H1 (cell line): ENCODE results near the gene KCNC3. TPM values are rescaled to one million over a fixed set of nuclear protein-coding genes. Genes with fewer than 3 reads are reported as not detected.

Experiments used
- CTCF ChIA-PET: fragments of 300-600 bp; sonication (Branson Sonifier 250); formaldehyde crosslinking; loops from one replicate; lab custom pipeline; 2021; ENCODE audit not compliant: partially characterized antibody; lab: Charles Lee
- POLR2A ChIA-PET: fragments of 300-600 bp; sonication (Branson Sonifier 250); formaldehyde crosslinking; loops from one replicate; lab custom pipeline; 2021; ENCODE audit warnings: inconsistent platforms; ENCODE audit not compliant: partially characterized antibody; lab: Charles Lee
- DNase-seq, 2 experiments: peaks; one replicate each; pipeline versions ENCODE4 v3.0.0 to v3.0.0-alpha.2; 2010 to 2022; ENCODE audit warnings: low spot score in 2 of 2, low read depth in 1 of 2, mixed read lengths in 1 of 2
- FAIRE-seq: peaks from 2 replicates; lab custom pipeline; 2011; peaks lifted over from hg19 to GRCh38; lab: Jason Lieb, UNC
- H2AFZ ChIP-seq: 2 replicates; pipeline ENCODE4 v1.8.1; 2012; ENCODE audit warnings: low read length, inconsistent platforms
- H2AK5ac ChIP-seq: 2 replicates; pipeline ENCODE4 v1.6.1; 2013; ENCODE audit warnings: low read depth, low read length
- H2BK120ac ChIP-seq: replicated peaks from 2 replicates; pipeline ENCODE3; 2013; ENCODE audit warnings: low read depth, low read length, inconsistent platforms
- H2BK12ac ChIP-seq: 2 replicates; pipeline ENCODE4 v1.6.1; 2013; ENCODE audit warnings: low read depth, low read length
- H2BK15ac ChIP-seq: 2 replicates; pipeline ENCODE4 v1.6.1; 2013; ENCODE audit warnings: low read length
- H2BK20ac ChIP-seq: 2 replicates; pipeline ENCODE4 v1.6.1; 2013; ENCODE audit warnings: low read length
- H2BK5ac ChIP-seq: 2 replicates; pipeline ENCODE4 v1.6.1; 2013; ENCODE audit warnings: low read depth, low read length
- H3K14ac ChIP-seq: 2 replicates; pipeline ENCODE4 v1.6.1; 2013; ENCODE audit warnings: inconsistent platforms; ENCODE audit not compliant: insufficient read length
- H3K18ac ChIP-seq: 2 replicates; pipeline ENCODE4 v1.6.1; 2013; ENCODE audit warnings: low read length; ENCODE audit errors: extremely low read depth
- H3K23ac ChIP-seq: 2 replicates; pipeline ENCODE4 v1.6.1; 2013; ENCODE audit warnings: inconsistent platforms; ENCODE audit not compliant: insufficient read length
- H3K23me2 ChIP-seq: 2 replicates; pipeline ENCODE4 v1.6.1; 2013; ENCODE audit warnings: low read depth, low read length
- H3K27ac ChIP-seq: 2 replicates; pipeline ENCODE4 v1.6.1; 2011; ENCODE audit warnings: low read depth, low read length, inconsistent platforms
- H3K27me3 ChIP-seq, 4 experiments: replicated peaks in 1 of 4; 1 replicate in 1 of 4; 2 replicates in 3 of 4; pipeline versions ENCODE4 v1.6.1 to v1.8.1; 2011 to 2013; ENCODE audit warnings: low read length in 3 of 4, mild to moderate bottlenecking in 3 of 4, inconsistent platforms in 2 of 4, mixed read lengths in 2 of 4, moderate library complexity in 1 of 4; ENCODE audit not compliant: control insufficient read depth in 3 of 4, insufficient read depth in 3 of 4; ENCODE audit errors: extremely low read depth in 1 of 4
- H3K36me3 ChIP-seq, 4 experiments: 2 replicates each; pipeline versions ENCODE4 v1.6.1 to v1.8.1; 2011 to 2013; ENCODE audit warnings: mild to moderate bottlenecking in 4 of 4, low read length in 3 of 4, moderate library complexity in 2 of 4, control low read depth in 1 of 4, inconsistent platforms in 1 of 4; ENCODE audit not compliant: insufficient read depth in 4 of 4, control insufficient read depth in 2 of 4
- H3K4ac ChIP-seq: replicated peaks from 2 replicates; pipeline ENCODE3; 2013; ENCODE audit warnings: low read length, low read depth, mixed read lengths, inconsistent platforms; ENCODE audit not compliant: insufficient read length
- H3K4me1 ChIP-seq, 4 experiments: replicated peaks in 1 of 4; 1 replicate in 1 of 4; 2 replicates in 3 of 4; pipeline versions ENCODE4 v1.6.1 to v1.8.1; 2011 to 2013; ENCODE audit warnings: low read length in 3 of 4, inconsistent platforms in 2 of 4, mixed read lengths in 1 of 4; ENCODE audit not compliant: insufficient read depth in 4 of 4, control insufficient read depth in 3 of 4
- H3K4me2 ChIP-seq, 2 experiments: 2 replicates each; pipeline versions ENCODE4 v1.6.1 to v1.8.1; 2011 to 2013; ENCODE audit warnings: low read depth in 2 of 2, low read length in 2 of 2, control low read depth in 1 of 2, inconsistent platforms in 1 of 2, mild to moderate bottlenecking in 1 of 2; ENCODE audit not compliant: insufficient read depth in 1 of 2
- H3K4me3 ChIP-seq, 4 experiments: fragments of 200-600, 300-600 bp in 1 of 4; sonication (generic), shearing (Covaris generic), sonication (Bioruptor Twin) in 1 of 4; 2 replicates each; pipeline versions ENCODE4 v1.5.1 to v1.8.1; 2011 to 2016; ENCODE audit warnings: low read length in 4 of 4, low read depth in 3 of 4, control low read depth in 2 of 4, inconsistent platforms in 2 of 4, mild to moderate bottlenecking in 2 of 4, mixed read lengths in 1 of 4, moderate library complexity in 1 of 4; ENCODE audit not compliant: insufficient read depth in 2 of 4; ENCODE audit errors: extremely low read depth in 1 of 4
- H3K56ac ChIP-seq: replicated peaks from 2 replicates; pipeline ENCODE3; 2013; ENCODE audit warnings: low read depth, mild to moderate bottlenecking, mixed read lengths, low read length, inconsistent platforms; ENCODE audit not compliant: insufficient read length
- H3K79me1 ChIP-seq: 2 replicates; pipeline ENCODE4 v1.6.1; 2013; ENCODE audit warnings: low read depth, low read length, control low read depth
- H3K79me2 ChIP-seq, 2 experiments: 2 replicates each; pipeline versions ENCODE4 v1.6.1 to v1.8.1; 2012 to 2013; ENCODE audit warnings: low read length in 2 of 2, mild to moderate bottlenecking in 2 of 2, inconsistent platforms in 1 of 2; ENCODE audit not compliant: insufficient read depth in 2 of 2, control insufficient read depth in 1 of 2
- H3K9ac ChIP-seq, 4 experiments: replicated peaks in 1 of 4; 1 replicate in 1 of 4; 2 replicates in 3 of 4; pipeline versions ENCODE4 v1.6.1 to v1.8.1; 2011 to 2013; ENCODE audit warnings: low read depth in 3 of 4, low read length in 3 of 4, control low read depth in 2 of 4, mild to moderate bottlenecking in 2 of 4, moderate library complexity in 2 of 4, inconsistent platforms in 1 of 4; ENCODE audit errors: extremely low read depth in 1 of 4
- H3K9me3 ChIP-seq, 2 experiments: 2 replicates each; pipeline versions ENCODE4 v1.6.1 to v1.8.1; 2012 to 2013; ENCODE audit warnings: mild to moderate bottlenecking in 2 of 2, moderate library complexity in 2 of 2, control low read depth in 1 of 2, inconsistent platforms in 1 of 2, low read depth in 1 of 2, low read length in 1 of 2, mixed read lengths in 1 of 2; ENCODE audit not compliant: insufficient read depth in 2 of 2
- H4K20me1 ChIP-seq, 2 experiments: replicated peaks in 1 of 2; 2 replicates each; pipeline versions ENCODE3 to v1.8.1; 2011 to 2013; ENCODE audit warnings: inconsistent platforms in 2 of 2, low read length in 2 of 2, mild to moderate bottlenecking in 1 of 2; ENCODE audit not compliant: insufficient read depth in 2 of 2, control insufficient read depth in 1 of 2
- H4K5ac ChIP-seq: 2 replicates; pipeline ENCODE4 v1.6.1; 2013; ENCODE audit warnings: low read length, low read depth, mixed read lengths, inconsistent platforms; ENCODE audit not compliant: insufficient read length
- H4K8ac ChIP-seq: 2 replicates; pipeline ENCODE4 v1.8.0; 2013; ENCODE audit warnings: mild to moderate bottlenecking, moderate library complexity, low read length, inconsistent platforms; ENCODE audit not compliant: insufficient read depth; ENCODE audit errors: extremely low read depth
- H4K91ac ChIP-seq: replicated peaks from 2 replicates; pipeline ENCODE3; 2013; ENCODE audit warnings: low read length, mixed read lengths, inconsistent platforms; ENCODE audit not compliant: insufficient read length
- WGBS, 2 experiments: shearing (Covaris generic) in 1 of 2; methylation state at CpG; one replicate each; pipeline versions ENCODE4 v1.1.6 to v1.1.7; 2013 to 2015; ENCODE audit warnings: low lambda C conversion rate in 2 of 2, mixed read lengths in 2 of 2, inconsistent platforms in 1 of 2, low coverage in 1 of 2, missing lambda C conversion rate in 1 of 2; ENCODE audit not compliant: insufficient replicate concordance in 2 of 2, insufficient coverage in 1 of 2, insufficient read length in 1 of 2; ENCODE audit errors: extremely low coverage in 1 of 2, missing lambda C conversion rate in 1 of 2; 5-methylcytosine and 5-hydroxymethylcytosine counted together
- polyA plus RNA-seq, 7 experiments: library from polyadenylated mRNA; depleted of rRNA in 3 of 7; stranded (reverse) in 5 of 7; unstranded in 2 of 7; fragments of >200 nt in 5 of 7; fragments of 200-250 nt in 2 of 7; gene quantifications; 1 replicate in 5 of 7; 2 replicates in 1 of 7; 4 replicates in 1 of 7; pipeline versions ENCODE4 v1.2.1 to v1.2.3, GENCODE V29; 2011 to 2013; ENCODE audit warnings: missing spikeins in 2 of 7, mixed read lengths in 2 of 7
- total RNA-seq: library from RNA; stranded (reverse); fragmentation: NEBNext Ultra II Directional; extraction: Animal tissue kit (Norgen Biotek cat#: 25700); gene quantifications from 2 replicates; pipeline ENCODE4 v1.2.1, GENCODE V29; 2021

The KCNC3 gene
- total and polyA plus RNA-seq, 2 of the 8 experiments (the other 6 are each of a cell fraction or from before 2014, with no cell fraction given) = 3.9 to 7.2 TPM

- no peak for FAIRE-seq
- H3K4ac ChIP-seq = no peak overlapping the region
- no peak overlapping the region for H2AK5ac ChIP-seq
- no peak overlapping the region for H3K4me3 ChIP-seq
- no peak overlapping the region for H2BK20ac ChIP-seq
- no peak overlapping the region for H2BK5ac ChIP-seq
- no peak overlapping the region for H2AFZ ChIP-seq
- no peak overlapping the region for H4K5ac ChIP-seq
- H3K36me3 ChIP-seq = no peaks in the 10 kb centered on the region
- H3K18ac ChIP-seq = no peak overlapping the region
- no peak overlapping the region for H4K8ac ChIP-seq
- no peaks in the 10 kb centered on the region for H3K79me2 ChIP-seq
- DNase-seq = no peak
- WGBS, 2 experiments = 90% methylated on average over 10 of the region's 10 CpGs; no CpG with 5 or more reads in 1 of the 2 experiments
- H4K20me1 ChIP-seq = no peaks in the 10 kb centered on the region
- ChIA-PET CTCF (interaction anchor here (1.2 kb wide), 1 partner anchor 15 kb away, joined by 4 read pairs; no protein-coding TSS in a partner anchor), POLR2A (interaction anchor here (4.8 kb wide), 1 partner anchor 13 kb away, joined by 28 read pairs; the partner anchor contains the start of gene POLD1)
- H3K14ac ChIP-seq = no peak overlapping the region
- no peak overlapping the region for H2BK15ac ChIP-seq
- no peak overlapping the region for H3K27ac ChIP-seq
- no peak overlapping the region for H3K23ac ChIP-seq
- H3K9me3 ChIP-seq = no peaks in the 10 kb centered on the region
- H3K23me2 ChIP-seq = peaks cover 5% of the 10 kb centered on the region; the same call in 1 of the 2 replicates
- H3K79me1 ChIP-seq = no peaks in the 10 kb centered on the region
- H2BK12ac ChIP-seq = no peak overlapping the region
- H3K4me1 ChIP-seq = peaks cover 0 to 1% (median 0%) of the 10 kb centered on the region in 4 experiments; a peak in 3 of 7 replicates
- no peaks in the 10 kb centered on the region; a peak in 1 of 7 replicates for H3K27me3 ChIP-seq
- no peak overlapping the region for H4K91ac ChIP-seq
- no peak overlapping the region for H3K9ac ChIP-seq
- no peak overlapping the region for H2BK120ac ChIP-seq
- H3K56ac ChIP-seq = no peak overlapping the region
- no peak overlapping the region for H3K4me2 ChIP-seq
Observed at GRCh38 chr19:50371914-50372475, 42.8 kb upstream of the KCNC3 start.
